Epithelial cell of esophagus (primary cell): Measurements from ENCODE around the gene CEP85L.

ENCODE experiments used
- DNase-seq: peaks from one replicate; pipeline ENCODE4 v3.0.0; 2010; ENCODE audit warnings: low read depth
- H3K4me3 ChIP-seq: 2 replicates; pipeline ENCODE4 v1.5.1; 2011; ENCODE audit warnings: mild to moderate bottlenecking, low read length, control low read depth
- CTCF ChIP-seq: IDR thresholded peaks from 2 replicates; pipeline ENCODE4 v1.5.1; 2011; ENCODE audit warnings: low read depth, mild to moderate bottlenecking, low read length, control low read depth, inconsistent platforms; ENCODE audit not compliant: insufficient read depth; ENCODE audit errors: missing control alignments

The CEP85L gene

GRCh38 chr6:118511930-118512715 is 139.3 kb downstream of the CEP85L start:
- no peak for TF ChIP-seq CTCF
- H3K4me3 ChIP-seq = no peak overlapping the region
- no peak for DNase-seq

GRCh38 chr6:118509009-118509617 is 142.3 kb downstream of the CEP85L start:
- DNase-seq = peak; percentile 47
- TF ChIP-seq CTCF = peak; percentile 73
- no peak overlapping the region for H3K4me3 ChIP-seq

GRCh38 chr6:118507636-118508035 is 143.8 kb downstream of the CEP85L start:
- no peak for TF ChIP-seq CTCF
- no peak for DNase-seq
- no peak overlapping the region for H3K4me3 ChIP-seq

GRCh38 chr6:118506071-118506638 is 145.2 kb downstream of the CEP85L start:
- DNase-seq = no peak
- TF ChIP-seq CTCF = no peak
- H3K4me3 ChIP-seq = no peak overlapping the region

- H3K4me3 ChIP-seq = no peak overlapping the region
- no peak for TF ChIP-seq CTCF
These were observed 145.7 kb downstream of the CEP85L start for GRCh38 chr6:118505656-118506055.

GRCh38 chr6:118504611-118505010 is 146.8 kb downstream of the CEP85L start:
- no peak overlapping the region for H3K4me3 ChIP-seq
- DNase-seq = no peak
- no peak for TF ChIP-seq CTCF

More at GRCh38 chr6:118505656-118506055, 145.7 kb downstream of the CEP85L start:
- no peak for DNase-seq
